ENCODE measurements around the gene RNF145. TPM values are rescaled to one million over a fixed set of nuclear protein-coding genes. Genes with fewer than 3 reads are reported as not detected.

RNF145 gene
- total and polyA plus RNA-seq, 10 of the 15 experiments (the other 5 are each of a cell fraction or from before 2014, with no cell fraction given): 9.7 to 58.1 (median 38.2) TPM

GRCh38 chr5:159170021-159170420 lies 39.3 kb downstream of the RNF145 start:
- FAIRE-seq (no peak), DNase-seq (ENCODE audit: low read depth, low spot score) (no peak), ATAC-seq (no peak)
- no peaks in the 10 kb centered on the region for H3K9me3 ChIP-seq (replicated peaks; ENCODE audit: control insufficient read depth, insufficient read depth, low read length)
- H2AFZ ChIP-seq (ENCODE audit: control insufficient read depth, low read depth, low read length): no peak overlapping the region
- H3K36me3 ChIP-seq (ENCODE audit: control insufficient read depth in 2 of 2, insufficient read depth in 2 of 2, low read length in 1 of 2): peaks cover 0 to 18% of the 10 kb centered on the region in 2 experiments; a peak in 2 of 4 replicates
- TF ChIP-seq, protein P1, sequence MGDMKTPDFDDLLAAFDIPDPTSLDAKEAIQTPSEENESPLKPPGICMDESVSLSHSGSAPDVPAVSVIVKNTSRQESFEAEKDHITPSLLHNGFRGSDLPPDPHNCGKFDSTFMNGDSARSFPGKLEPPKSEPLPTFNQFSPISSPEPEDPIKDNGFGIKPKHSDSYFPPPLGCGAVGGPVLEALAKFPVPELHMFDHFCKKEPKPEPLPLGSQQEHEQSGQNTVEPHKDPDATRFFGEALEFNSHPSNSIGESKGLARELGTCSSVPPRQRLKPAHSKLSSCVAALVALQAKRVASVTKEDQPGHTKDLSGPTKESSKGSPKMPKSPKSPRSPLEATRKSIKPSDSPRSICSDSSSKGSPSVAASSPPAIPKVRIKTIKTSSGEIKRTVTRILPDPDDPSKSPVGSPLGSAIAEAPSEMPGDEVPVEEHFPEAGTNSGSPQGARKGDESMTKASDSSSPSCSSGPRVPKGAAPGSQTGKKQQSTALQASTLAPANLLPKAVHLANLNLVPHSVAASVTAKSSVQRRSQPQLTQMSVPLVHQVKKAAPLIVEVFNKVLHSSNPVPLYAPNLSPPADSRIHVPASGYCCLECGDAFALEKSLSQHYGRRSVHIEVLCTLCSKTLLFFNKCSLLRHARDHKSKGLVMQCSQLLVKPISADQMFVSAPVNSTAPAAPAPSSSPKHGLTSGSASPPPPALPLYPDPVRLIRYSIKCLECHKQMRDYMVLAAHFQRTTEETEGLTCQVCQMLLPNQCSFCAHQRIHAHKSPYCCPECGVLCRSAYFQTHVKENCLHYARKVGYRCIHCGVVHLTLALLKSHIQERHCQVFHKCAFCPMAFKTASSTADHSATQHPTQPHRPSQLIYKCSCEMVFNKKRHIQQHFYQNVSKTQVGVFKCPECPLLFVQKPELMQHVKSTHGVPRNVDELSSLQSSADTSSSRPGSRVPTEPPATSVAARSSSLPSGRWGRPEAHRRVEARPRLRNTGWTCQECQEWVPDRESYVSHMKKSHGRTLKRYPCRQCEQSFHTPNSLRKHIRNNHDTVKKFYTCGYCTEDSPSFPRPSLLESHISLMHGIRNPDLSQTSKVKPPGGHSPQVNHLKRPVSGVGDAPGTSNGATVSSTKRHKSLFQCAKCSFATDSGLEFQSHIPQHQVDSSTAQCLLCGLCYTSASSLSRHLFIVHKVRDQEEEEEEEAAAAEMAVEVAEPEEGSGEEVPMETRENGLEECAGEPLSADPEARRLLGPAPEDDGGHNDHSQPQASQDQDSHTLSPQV (IDR thresholded peaks at IDR 0.05): no peak
- no peak for TF ChIP-seq IKZF2 (IDR thresholded peaks at IDR 0.05)
- BruUV-seq (replicated peaks): no TSS peak
- no peaks in the 10 kb centered on the region for H4K20me1 ChIP-seq (ENCODE audit: control insufficient read depth, insufficient read depth)
- ChIA-PET POLR2A (no interaction called here), SMC1A (ENCODE audit: uncharacterized antibody, unreplicated experiment) (interaction anchor here (0.9 to 2.6 kb wide), 3 partner anchors 13 to 147 kb away, joined by 5 to 9 read pairs (median 8); no protein-coding TSS in a partner anchor), CTCF (interaction anchor here (0.5 to 3.3 kb wide), 6 partner anchors 13 to 147 kb away, joined by 3 to 21 read pairs (median 4); no protein-coding TSS in a partner anchor), RAD21 (ENCODE audit: unreplicated experiment) (no interaction called here)
- no peak overlapping the region for H3K4me2 ChIP-seq (ENCODE audit: control insufficient read depth, insufficient read depth)
- H3K4me3 ChIP-seq: no peak overlapping the region
- no peaks in the 10 kb centered on the region; the same call in 1 of the 2 replicates for H3K79me2 ChIP-seq (ENCODE audit: control insufficient read depth, insufficient read depth, low read length)
- H3K9ac ChIP-seq (ENCODE audit: control insufficient read depth, insufficient read depth, low read length): no peak overlapping the region
- intact Hi-C loops (cut with micrococcal nuclease; ENCODE audit: unreplicated experiment): loop anchor here (5.0 kb wide), 1 partner anchor 37 kb away; the partner anchor contains the start of gene RNF145
- in situ Hi-C loops (cut with MboI): no loop called here
- H3K27ac ChIP-seq (ENCODE audit: control insufficient read depth, insufficient read depth): no peak overlapping the region
- H3K27me3 ChIP-seq (replicated peaks in 1 of 2; ENCODE audit: control insufficient read depth in 2 of 2, insufficient read depth in 2 of 2, low read length in 1 of 2): no peaks in the 10 kb centered on the region
- H3K4me1 ChIP-seq (ENCODE audit: control insufficient read depth, insufficient read depth, low read length): no peaks in the 10 kb centered on the region

GRCh38 chr5:159166416-159166815 lies 42.9 kb downstream of the RNF145 start:
- Histone ChIP-seq H3K9ac (ENCODE audit: control insufficient read depth, insufficient read depth, low read length) (no peak overlapping the region), H3K9me3 (replicated peaks; ENCODE audit: control insufficient read depth, insufficient read depth, low read length) (no peaks in the 10 kb centered on the region), H2AFZ (ENCODE audit: control insufficient read depth, low read depth, low read length) (no peak overlapping the region), H3K79me2 (ENCODE audit: control insufficient read depth, insufficient read depth, low read length) (no peaks in the 10 kb centered on the region; the same call in 1 of the 2 replicates), H3K4me2 (ENCODE audit: control insufficient read depth, insufficient read depth) (no peak overlapping the region), H3K27me3 (replicated peaks in 1 of 2; ENCODE audit: control insufficient read depth in 2 of 2, insufficient read depth in 2 of 2, low read length in 1 of 2) (no peaks in the 10 kb centered on the region), H3K4me1 (ENCODE audit: control insufficient read depth, insufficient read depth, low read length) (no peaks in the 10 kb centered on the region), H3K27ac (ENCODE audit: control insufficient read depth, insufficient read depth) (no peak overlapping the region), H4K20me1 (ENCODE audit: control insufficient read depth, insufficient read depth) (no peaks in the 10 kb centered on the region), H3K4me3 (no peak overlapping the region), H3K36me3 (ENCODE audit: control insufficient read depth in 2 of 2, insufficient read depth in 2 of 2, low read length in 1 of 2) (peaks cover 0 to 22% of the 10 kb centered on the region in 2 experiments; a peak in 2 of 4 replicates)
- WGBS (ENCODE audit: insufficient coverage, insufficient replicate concordance, low lambda C conversion rate, missing lambda C conversion rate): 92% methylated on average over 2 of the region's 2 CpGs
- ChIA-PET SMC1A (ENCODE audit: uncharacterized antibody, unreplicated experiment) (interaction anchor here (0.9 kb wide), 1 partner anchor 152 kb away, joined by 4 read pairs; no protein-coding TSS in a partner anchor), POLR2A (no interaction called here), CTCF (no interaction called here), RAD21 (ENCODE audit: unreplicated experiment) (interaction anchor here (1.3 kb wide), 1 partner anchor 9 kb away, joined by 5 read pairs; no protein-coding TSS in a partner anchor)
- intact Hi-C loops (cut with micrococcal nuclease; ENCODE audit: unreplicated experiment) (no loop called here), in situ Hi-C loops (cut with MboI) (no loop called here)
- BruUV-seq (replicated peaks): no TSS peak
- DNase-seq (ENCODE audit: low read depth, low spot score) (no peak), FAIRE-seq (no peak), ATAC-seq (no peak)
- no peak for TF ChIP-seq ZNF622 (IDR thresholded peaks at IDR 0.05)
- TF ChIP-seq STAT3 (IDR thresholded peaks at IDR 0.05; ENCODE audit: low read depth, low read length): no peak
- no peak for TF ChIP-seq HCFC1 (IDR thresholded peaks at IDR 0.05; ENCODE audit: low read length)
- no peak for TF ChIP-seq MXI1 (IDR thresholded peaks at IDR 0.05; ENCODE audit: low read depth, low read length)
- TF ChIP-seq, protein P1 (IDR thresholded peaks at IDR 0.05): no peak
- no peak for TF ChIP-seq IRF4 (IDR thresholded peaks at IDR 0.05; ENCODE audit: low read depth, low read length)
- TF ChIP-seq BACH1 (IDR thresholded peaks at IDR 0.05; ENCODE audit: borderline replicate concordance): no peak
- no peak for TF ChIP-seq ASH2L (IDR thresholded peaks at IDR 0.05; ENCODE audit: borderline replicate concordance, low read depth)
